Cardiac muscle cell (in vitro differentiated cells and primary cell): ENCODE results near the gene SHROOM3. TPM values are rescaled to one million over a fixed set of nuclear protein-coding genes. Genes with fewer than 3 reads are reported as not detected.

Experiments used
- DNase-seq, 2 donors: peaks; one replicate each; pipeline versions ENCODE4 v3.0.0 to v3.0.0-alpha.2; 2010 to 2017; ENCODE audit warnings: low read depth in 1 of 2, low spot score in 1 of 2
- H3K27ac ChIP-seq: fragments of 200-600 bp; sonication (generic); 2 replicates; pipeline ENCODE4 v1.5.1; 2016
- H3K27me3 ChIP-seq: fragments of 200-600 bp; sonication (generic); 2 replicates; pipeline ENCODE4 v1.6.0; 2016; ENCODE audit warnings: control low read depth
- H3K36me3 ChIP-seq: fragments of 200-600 bp; sonication (generic); 2 replicates; pipeline ENCODE4 v1.5.1; 2016; ENCODE audit warnings: control low read depth
- H3K4me1 ChIP-seq: fragments of 200-600 bp; sonication (generic); 2 replicates; pipeline ENCODE4 v1.8.1; 2017; ENCODE audit warnings: low read depth, mild to moderate bottlenecking, mixed run types
- H3K4me3 ChIP-seq: fragments of 200-600 bp; sonication (generic); 2 replicates; pipeline ENCODE4 v1.5.1; 2016; ENCODE audit warnings: mild to moderate bottlenecking
- H3K9me3 ChIP-seq: fragments of 200-600 bp; sonication (generic); 2 replicates; pipeline ENCODE4 v1.5.1; 2017; ENCODE audit warnings: low read depth, mild to moderate bottlenecking, control low read depth
- polyA plus RNA-seq: library from polyadenylated mRNA; unstranded; fragments of >200 nt; fragmentation: Nextera tagmentation; extraction: Ambion mirVana; gene quantifications from 2 replicates; pipeline ENCODE4 v1.2.1, GENCODE V29; 2016
- total RNA-seq: library from RNA; depleted of rRNA; stranded (reverse); fragments of >200 nt; gene quantifications from 2 replicates; pipeline ENCODE4 v1.2.3, GENCODE V29; 2016
- TF ChIP-seq, protein P1 (sequence below): IDR thresholded peaks from 2 replicates; pipeline ENCODE4 v1.5.1; 2012; ENCODE audit warnings: low read depth, mild to moderate bottlenecking, low read length

The SHROOM3 gene
- total and polyA plus RNA-seq, 2 experiments from 2014 or later, result 13.7 to 47.7 TPM

GRCh38 chr4:76801621-76802235, 366.7 kb downstream of the SHROOM3 start:
- no peaks in the 10 kb centered on the region for H3K36me3 ChIP-seq
- H3K4me3 ChIP-seq, result no peak overlapping the region
- peaks cover 7% of the 10 kb centered on the region for H3K4me1 ChIP-seq
- no peaks in the 10 kb centered on the region for H3K9me3 ChIP-seq
- TF ChIP-seq, protein P1, sequence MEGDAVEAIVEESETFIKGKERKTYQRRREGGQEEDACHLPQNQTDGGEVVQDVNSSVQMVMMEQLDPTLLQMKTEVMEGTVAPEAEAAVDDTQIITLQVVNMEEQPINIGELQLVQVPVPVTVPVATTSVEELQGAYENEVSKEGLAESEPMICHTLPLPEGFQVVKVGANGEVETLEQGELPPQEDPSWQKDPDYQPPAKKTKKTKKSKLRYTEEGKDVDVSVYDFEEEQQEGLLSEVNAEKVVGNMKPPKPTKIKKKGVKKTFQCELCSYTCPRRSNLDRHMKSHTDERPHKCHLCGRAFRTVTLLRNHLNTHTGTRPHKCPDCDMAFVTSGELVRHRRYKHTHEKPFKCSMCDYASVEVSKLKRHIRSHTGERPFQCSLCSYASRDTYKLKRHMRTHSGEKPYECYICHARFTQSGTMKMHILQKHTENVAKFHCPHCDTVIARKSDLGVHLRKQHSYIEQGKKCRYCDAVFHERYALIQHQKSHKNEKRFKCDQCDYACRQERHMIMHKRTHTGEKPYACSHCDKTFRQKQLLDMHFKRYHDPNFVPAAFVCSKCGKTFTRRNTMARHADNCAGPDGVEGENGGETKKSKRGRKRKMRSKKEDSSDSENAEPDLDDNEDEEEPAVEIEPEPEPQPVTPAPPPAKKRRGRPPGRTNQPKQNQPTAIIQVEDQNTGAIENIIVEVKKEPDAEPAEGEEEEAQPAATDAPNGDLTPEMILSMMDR, result no peak
- no peaks in the 10 kb centered on the region for H3K27me3 ChIP-seq
- H3K27ac ChIP-seq, result no peak overlapping the region
- DNase-seq, result peak in 1 of 2 donors; percentile 47

DNA sequence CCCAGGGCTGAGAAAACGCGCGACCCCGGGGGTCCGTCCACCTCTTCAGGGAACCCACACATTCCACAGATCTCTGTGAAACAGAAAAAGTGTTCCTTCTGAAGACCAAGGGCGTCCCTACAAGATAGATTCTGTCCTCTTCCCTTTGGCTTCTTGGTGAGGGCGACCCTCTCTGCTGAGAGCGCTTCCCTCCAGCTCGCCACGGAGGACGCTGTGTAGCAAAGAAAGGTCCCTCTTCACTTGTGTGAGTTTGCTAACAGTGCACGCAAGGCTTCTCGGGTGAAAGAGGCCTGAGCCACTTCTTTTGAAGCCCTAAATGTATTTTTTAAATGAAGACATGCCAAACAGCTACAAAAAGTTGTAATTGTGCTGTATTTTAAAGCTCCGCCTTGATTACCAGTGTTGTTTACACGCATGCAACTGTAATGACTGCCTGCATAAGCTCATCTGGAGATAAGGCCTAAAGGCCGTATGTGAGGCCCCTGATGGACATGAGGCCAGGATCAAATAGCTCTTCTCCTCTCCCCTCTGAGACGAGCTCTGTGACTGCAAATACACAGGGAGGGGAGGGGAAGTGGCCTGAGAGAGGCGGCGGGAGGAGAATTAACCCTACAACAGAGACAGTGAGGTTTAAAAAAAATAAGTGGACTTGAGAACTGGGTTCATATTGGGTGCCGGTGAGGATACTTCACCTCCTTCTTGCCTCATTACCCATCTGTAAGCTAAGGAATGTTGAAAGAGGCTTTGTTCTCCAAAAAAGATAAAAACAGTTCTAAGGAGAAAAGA, 367.4 kb downstream of the SHROOM3 start:
- H3K36me3 ChIP-seq, result no peaks in the 10 kb centered on the region
- no peak overlapping the region for H3K4me3 ChIP-seq
- TF ChIP-seq, protein P1, result peak; percentile 18
- H3K27me3 ChIP-seq, result no peaks in the 10 kb centered on the region
- peak; percentile 34 to 65 for DNase-seq
- peaks cover 7% of the 10 kb centered on the region for H3K4me1 ChIP-seq
- H3K27ac ChIP-seq, result no peak overlapping the region
- no peaks in the 10 kb centered on the region for H3K9me3 ChIP-seq

DNA sequence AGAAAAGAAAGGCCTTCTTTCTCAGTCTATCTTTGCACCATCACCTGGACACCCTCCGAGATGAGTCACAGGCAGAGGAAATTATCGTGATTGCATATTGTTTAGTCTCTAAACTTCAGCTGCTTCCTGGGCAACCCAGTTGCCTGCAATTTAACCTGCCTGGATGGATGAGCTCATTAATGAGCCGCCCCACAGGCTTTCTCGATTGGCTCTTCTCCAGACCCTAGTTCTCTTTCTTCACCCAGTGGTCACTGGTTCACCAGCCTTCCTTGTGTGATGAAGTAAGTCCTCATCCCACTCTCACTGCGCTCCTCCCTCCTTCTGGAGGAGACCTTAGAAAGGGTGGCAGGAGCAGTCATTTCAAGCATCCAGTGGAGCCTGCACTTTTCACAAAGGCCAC, 368.5 kb downstream of the SHROOM3 start:
- Histone ChIP-seq H3K4me1 (peaks cover 7% of the 10 kb centered on the region), H3K9me3 (no peaks in the 10 kb centered on the region), H3K27me3 (no peaks in the 10 kb centered on the region), H3K4me3 (no peak overlapping the region), H3K27ac (no peak overlapping the region), H3K36me3 (no peaks in the 10 kb centered on the region)
- peak in 1 of 2 donors; percentile 83 for DNase-seq
- TF ChIP-seq, protein P1, result no peak

GRCh38 chr4:76804096-76804495, 369.1 kb downstream of the SHROOM3 start:
- no peak overlapping the region for H3K4me3 ChIP-seq
- DNase-seq, result peak in 1 of 2 donors; percentile 70
- peaks cover 7% of the 10 kb centered on the region for H3K4me1 ChIP-seq
- TF ChIP-seq, protein P1, result no peak
- H3K9me3 ChIP-seq, result no peaks in the 10 kb centered on the region
- H3K36me3 ChIP-seq, result no peaks in the 10 kb centered on the region
- H3K27ac ChIP-seq, result no peak overlapping the region
- no peaks in the 10 kb centered on the region for H3K27me3 ChIP-seq

DNA sequence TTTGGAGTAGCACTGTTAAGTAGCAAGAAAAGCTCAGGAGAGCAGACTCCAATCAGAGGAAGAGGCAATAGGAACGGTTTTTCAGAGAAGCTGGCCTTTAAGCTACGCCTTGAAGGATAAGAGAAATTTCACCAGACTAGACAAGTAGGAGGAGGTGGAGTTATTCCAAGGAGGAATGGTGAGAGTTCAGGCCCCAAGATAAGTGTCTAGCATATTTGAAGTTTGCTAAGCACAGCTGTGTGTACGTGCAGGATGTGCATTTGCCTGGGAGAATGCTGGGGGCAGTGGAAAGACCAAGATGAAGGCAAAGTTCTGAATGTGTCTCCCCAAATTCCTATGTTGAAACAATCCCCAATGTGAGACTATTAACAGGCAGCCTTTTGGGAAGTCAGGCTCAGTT, 371.3 kb downstream of the SHROOM3 start:
- TF ChIP-seq, protein P1, result no peak
- peaks cover 7% of the 10 kb centered on the region for H3K4me1 ChIP-seq

More for the DNA sequence above, 371.3 kb downstream of the SHROOM3 start:
- H3K9me3 ChIP-seq, result no peaks in the 10 kb centered on the region
- DNase-seq, result peak in 1 of 2 donors; percentile 83
- no peak overlapping the region for H3K4me3 ChIP-seq
- H3K27ac ChIP-seq, result no peak overlapping the region
- H3K27me3 ChIP-seq, result no peaks in the 10 kb centered on the region
- no peaks in the 10 kb centered on the region for H3K36me3 ChIP-seq
